Measurements from ENCODE around the gene NVL.
"Not testable (repeated sequence)": the region's sequence is repeated elsewhere in the genome, so short reads cannot be mapped to it uniquely, and the experiment has no call there.

The NVL gene

DNA sequence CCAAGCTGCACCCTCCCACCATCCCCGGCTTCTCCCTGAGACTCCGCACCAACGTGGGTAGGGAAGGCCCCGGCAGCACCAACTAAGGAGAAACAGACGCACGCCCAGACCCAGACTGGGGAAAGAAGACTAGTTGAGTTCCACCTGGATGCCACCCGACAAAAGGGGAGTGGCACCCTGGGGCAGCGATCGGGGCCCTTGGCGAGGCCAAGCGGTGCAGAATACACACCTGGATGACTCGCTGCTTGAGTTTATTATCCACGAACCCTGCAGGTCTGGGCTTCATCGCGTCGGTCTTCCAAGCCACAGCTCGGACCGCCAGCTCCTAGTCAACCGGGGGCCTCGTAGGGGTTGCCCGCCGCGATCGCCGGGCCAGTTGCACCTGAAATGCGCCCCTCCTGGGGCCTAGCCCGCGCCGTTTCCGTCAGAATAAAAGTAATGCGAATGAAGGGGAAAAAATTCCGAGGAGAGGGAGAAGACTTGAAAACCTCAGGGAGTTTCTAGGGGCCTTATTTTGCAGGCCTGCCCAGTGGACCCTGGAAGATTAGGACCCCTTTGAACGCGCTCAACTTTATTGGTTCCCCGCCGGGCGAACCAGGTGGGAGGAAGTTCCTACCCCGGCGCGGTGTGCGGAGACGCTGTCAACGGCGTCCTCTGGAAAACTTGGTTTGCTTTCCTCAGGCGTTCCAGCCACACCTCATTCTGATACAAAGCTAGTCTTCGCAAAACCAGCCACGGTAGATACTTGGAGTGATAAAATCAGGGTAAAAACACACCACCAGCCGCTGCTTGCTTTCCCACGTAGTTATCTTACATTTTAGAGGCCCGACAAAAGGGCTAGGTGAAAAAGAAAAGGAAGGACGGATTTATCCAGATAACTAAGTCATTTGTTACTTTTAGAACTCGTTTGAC, at the start of gene NVL:
TSS of gene NVL (minus strand) at position 331 of the 912 bp plus-strand sequence. CDS start at position 286, 45 bp downstream.
- in situ Hi-C loops (cut with MboI; ENCODE audit: low sequenced_read_pairs): no loop called here

DNA sequence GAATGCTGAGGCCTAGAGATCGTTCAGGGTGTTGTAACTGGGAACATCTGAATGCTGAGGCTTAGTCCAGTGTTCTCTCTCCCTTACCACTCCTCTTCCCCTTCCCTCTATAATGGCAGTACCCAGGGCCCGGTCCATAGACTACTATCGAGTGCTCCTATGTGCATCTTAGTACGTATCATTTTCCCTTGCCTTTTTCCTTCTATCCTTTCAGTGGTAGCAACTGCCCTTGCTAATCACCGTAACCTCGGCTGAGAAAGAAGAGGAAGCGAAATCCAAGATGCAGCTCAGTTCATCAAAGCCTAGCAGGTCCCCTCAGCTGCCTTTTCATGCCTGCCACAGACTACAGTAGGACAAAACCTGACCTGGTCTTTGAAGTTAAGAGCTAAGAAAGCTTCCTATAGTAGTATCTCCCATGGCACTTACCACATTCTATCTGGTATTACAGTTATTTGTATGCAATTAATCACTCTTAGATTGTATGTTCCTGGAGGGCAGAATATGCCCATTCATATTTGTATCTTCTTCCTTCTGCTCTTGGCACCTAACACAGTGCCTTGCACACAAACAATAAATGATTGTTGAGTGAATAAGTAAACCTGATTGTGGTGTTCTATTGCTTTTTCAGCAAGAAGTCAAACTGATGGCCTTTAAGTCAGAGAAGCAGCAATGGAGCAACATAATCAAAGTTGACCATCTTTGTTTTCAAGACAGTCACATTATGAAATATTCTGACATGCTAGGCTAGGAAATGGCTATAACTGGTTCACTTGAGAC, 49.1 kb upstream of the NVL start:
- in situ Hi-C loops (cut with MboI; ENCODE audit: low sequenced_read_pairs): no loop called here

DNA sequence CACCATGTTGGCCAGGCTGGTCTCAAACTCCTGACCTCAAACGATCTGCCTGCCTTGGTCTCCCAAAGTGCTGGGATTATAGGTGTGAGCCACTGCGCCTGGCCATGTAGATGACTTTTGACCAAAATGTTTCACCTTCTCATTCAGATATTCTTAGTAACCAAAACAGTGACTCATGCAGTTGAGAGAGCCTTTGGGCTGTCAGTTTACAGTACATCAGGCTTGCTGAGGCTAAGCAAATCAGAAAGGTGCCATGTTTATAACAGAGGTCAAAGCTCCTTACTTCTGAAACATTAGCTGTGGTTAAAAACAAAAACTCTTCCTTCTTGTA, 47.7 kb upstream of the NVL start:
- in situ Hi-C loops (cut with MboI; ENCODE audit: low sequenced_read_pairs): no loop called here

DNA sequence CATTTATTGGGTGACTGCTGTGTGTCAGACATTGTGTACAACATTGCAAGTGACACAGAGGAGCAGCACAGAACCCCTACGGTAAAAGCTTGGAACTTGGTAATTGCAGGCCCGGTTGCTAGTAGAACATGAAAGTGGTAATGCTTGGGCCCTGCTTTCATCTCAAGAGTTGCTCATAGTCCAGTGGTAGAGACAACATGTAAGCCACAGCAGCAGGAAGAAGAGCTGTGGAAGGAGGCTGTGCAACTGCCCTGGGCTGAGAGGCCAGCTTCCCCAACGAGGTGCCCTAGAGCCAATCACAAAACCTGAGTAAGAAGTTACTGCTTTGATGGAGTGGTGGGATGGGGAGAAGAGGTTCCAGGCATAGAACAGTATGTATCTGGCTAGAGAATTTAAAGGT, 45.1 kb upstream of the NVL start:
- in situ Hi-C loops (cut with MboI; ENCODE audit: low sequenced_read_pairs): no loop called here

DNA sequence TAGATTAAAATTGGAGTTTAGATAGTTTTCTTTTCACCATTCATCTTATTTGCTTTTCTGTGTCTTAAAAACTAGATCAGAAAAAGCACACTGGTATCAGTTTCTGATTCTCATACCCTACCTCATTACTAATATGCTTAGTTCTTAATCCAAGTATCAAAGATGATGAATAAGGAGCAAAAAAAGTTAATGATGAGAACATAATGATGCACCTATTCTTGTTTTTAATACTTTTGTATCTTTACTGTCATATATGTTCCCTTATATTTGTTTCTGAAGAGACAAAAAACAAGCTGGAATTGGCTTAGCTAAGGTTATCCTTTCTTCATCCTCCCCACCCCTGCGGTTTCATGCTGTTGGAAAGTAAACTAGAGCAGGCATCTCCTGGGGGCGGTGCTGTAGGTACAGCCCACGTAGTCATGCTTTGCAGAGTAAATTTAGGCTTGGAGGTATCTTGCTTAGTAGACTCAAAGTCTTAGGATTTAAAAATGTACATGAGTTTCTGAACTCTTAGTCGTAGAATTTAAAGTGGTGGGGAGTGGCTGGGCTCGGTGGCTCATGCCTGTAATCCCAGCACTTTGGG, 43.1 kb upstream of the NVL start:
- in situ Hi-C loops (cut with MboI; ENCODE audit: low sequenced_read_pairs): no loop called here

DNA sequence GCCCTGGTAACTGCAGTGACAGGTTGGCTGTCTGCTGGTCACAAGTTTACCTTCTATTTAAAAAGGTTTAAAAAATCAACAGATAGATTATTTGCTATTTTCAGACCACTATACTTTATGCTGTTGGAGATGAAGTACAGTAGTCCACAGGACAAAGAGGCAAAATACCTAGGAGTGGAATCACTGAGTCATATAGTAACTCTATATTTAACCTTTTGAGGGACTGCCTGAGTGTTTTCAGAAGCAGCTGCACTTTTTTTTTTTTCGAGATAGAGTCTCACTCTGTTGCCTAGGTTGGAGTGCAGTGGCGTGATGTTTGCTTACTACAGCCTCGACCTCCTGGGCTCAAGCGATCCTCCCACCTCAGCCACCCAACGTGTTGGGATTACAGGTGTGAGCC, 38.4 kb upstream of the NVL start:
- in situ Hi-C loops (cut with MboI; ENCODE audit: low sequenced_read_pairs): no loop called here

DNA sequence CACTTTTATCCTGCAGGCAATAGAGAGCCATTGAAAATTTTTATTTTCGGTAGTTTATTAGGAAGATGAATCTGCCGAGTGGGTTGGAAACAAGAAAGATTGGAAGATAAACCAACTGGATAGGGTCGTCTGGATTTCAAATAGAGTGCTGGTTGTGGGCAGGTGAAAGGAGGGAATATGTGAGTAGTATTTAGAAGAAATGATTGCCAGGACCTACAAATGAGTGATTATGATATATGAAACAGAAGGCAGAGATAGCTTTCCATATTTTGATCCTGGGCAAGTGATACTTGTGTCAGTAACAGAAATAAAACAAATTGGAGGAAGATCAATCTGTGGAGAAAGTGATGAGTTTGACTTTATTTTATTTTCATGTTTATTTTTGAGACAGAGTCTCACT, 29.2 kb upstream of the NVL start:
- in situ Hi-C loops (cut with MboI; ENCODE audit: low sequenced_read_pairs): no loop called here

DNA sequence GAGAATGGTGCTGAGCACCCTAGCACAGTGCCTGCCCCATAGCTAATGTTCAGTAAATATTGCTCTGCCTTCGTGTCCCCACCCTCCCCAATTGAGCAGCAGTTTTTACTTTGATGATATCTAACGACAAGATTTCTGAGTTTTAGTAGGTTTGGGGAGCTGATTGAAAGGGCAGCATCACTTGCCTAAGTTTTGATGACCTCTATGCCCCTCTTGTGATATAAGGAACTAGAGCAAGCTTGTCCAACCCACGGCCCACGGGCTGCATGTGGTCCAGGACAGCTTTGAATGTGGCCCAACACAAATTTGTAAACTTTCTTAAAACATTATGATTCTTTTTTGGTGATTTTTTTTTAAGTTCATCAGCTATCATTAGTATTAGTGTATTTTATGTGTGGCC, 28.3 kb upstream of the NVL start:
- in situ Hi-C loops (cut with MboI; ENCODE audit: low sequenced_read_pairs): no loop called here

DNA sequence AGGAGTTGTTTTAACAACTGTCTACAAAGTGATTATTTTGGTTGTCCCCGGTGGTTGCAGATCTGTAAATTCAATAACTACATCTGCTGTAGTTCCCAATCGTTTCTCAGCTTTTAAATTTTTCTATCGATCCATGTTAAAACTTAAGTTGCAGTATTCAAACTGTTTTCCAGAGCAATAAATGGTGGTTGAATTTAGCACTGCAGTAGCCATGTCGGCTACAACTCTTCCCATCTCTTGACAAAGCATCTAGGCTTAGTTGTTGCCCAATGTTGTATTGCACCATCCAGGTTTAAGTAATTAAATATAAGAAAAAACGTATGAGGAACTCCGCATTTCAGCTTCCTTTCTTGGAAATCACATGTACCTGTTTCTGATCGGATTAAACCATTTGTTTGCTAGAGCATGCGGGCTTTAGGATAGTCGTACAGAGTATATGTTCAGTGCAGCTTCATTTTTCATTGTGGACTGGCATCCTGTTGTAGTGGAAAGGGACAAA, 27.7 kb upstream of the NVL start:
- in situ Hi-C loops (cut with MboI; ENCODE audit: low sequenced_read_pairs): no loop called here

DNA sequence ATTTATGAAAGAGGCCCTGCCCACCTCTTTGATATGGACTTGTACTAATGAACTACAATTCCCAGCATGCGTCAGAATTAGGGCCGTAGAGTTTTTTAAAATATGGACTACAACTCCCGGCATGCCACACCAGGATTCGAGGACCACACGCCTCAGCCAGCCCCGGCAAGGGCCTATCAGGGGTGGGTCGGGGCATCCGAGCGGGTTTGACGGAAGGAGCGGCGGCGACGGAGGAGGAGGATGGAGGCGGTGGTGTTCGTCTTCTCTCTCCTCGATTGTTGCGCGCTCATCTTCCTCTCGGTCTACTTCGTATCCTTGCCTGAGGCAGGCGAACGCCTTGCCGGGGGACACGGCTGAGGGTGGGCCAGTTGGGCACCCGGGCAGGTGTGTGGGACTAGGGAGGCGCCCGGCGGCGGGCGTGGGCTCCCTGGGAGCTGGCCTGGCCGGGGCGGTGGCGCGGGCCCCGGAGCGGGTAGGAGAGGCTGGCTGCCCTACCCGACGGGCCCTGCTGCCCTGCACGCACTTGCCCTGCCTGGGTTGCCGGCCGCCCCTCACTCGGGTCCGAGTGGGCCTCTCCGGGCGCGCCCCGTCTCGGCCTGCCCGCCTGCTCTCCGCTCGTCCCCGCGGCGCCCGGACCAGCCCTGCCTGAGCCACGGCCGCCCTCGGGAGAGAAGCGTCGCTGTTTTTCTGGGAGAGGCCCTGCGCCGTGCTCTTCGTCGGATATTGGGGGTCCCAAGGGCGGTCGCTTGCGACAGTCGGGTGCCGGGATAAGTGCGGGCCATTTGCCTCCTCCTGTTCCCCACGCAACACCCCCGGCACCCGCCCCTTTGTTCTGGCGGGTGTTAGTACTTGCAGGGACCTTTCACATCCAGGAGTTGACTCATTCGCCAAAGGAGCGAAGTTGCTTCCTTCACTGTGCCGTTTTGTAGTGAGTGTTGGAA, 27.0 kb upstream of the NVL start, which contains the start of gene CNIH4:
TSS of gene CNIH4 (plus strand) at position 195 of the 941 bp plus-strand sequence. CDS start at position 241, 46 bp downstream.
- in situ Hi-C loops (cut with MboI; ENCODE audit: low sequenced_read_pairs): no loop called here

DNA sequence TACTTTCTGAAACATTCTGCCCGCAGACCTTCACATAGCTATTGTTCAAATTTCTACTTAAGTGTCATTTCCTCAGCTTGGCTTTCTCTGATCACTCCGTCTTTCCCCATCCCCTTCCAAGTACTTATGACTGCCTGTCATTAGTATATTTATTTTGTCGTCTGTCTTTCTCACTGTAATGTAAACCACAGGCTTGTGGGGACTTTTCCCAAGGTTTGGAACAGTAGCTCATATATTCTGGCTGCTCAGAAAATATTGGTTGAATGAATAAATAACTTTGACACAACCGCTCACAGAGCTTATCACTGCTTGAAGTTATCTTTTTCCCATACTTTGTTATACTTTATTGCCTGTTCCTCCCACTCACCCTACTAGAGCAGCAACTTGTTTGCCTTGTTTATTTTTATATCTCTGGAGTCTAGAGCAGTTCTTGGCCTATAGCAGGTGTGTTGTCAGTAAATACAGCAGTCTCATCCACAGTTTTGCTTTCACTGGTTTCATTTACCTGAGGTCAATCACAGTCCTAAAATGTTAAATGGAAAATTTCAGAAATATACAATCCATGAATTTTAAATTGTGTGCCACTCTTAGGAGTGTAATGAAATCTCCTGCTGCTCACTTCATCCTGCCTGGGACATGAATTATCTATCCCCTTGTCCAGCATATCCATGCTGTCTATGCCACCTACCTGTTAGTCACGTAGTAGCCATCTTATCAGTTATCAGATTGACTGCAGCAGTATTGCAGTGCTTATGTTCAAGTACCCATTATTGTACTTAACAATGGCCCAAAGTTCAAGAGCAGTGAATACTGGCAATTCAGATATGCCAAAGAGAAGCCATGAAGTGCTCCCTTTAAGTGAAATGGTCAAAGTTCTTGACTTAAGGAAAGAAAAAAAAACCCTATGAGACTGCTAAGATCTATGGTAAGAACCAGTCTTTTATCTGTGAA, 24.3 kb upstream of the NVL start:
- in situ Hi-C loops (cut with MboI; ENCODE audit: low sequenced_read_pairs): no loop called here

DNA sequence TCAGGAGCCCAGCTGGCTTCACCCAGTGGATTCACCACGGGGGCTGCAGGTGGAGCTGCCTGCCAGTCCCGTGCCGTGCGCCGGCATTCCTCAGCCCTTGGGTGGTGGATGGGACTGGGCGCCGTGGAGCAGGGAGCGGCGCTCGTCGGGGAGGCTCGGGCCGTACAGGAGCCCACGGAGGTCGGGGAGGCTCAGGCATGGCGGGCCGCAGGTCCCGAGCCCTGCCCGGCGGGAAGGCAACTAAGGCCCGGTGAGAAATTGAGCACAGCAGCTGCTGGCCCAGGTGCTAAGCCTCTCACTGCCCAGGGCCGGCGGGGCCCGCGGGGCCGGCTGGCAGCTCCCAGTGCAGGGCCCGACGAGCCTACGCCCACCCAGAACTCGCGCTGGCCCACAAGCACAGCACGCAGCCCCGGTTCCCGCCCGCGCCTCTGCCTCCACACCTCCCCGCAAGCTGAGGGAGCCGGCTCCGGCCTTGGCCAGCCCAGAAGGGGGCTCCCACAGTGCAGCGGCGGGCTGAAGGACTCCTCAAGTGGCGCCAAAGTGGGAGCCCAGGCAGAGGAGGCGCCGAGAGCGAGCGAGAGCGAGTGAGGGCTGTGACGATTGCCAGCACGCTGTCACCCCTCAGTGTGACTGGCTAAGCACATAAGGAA, 22.6 kb upstream of the NVL start:
- in situ Hi-C loops (cut with MboI; ENCODE audit: low sequenced_read_pairs): not testable (repeated sequence)

DNA sequence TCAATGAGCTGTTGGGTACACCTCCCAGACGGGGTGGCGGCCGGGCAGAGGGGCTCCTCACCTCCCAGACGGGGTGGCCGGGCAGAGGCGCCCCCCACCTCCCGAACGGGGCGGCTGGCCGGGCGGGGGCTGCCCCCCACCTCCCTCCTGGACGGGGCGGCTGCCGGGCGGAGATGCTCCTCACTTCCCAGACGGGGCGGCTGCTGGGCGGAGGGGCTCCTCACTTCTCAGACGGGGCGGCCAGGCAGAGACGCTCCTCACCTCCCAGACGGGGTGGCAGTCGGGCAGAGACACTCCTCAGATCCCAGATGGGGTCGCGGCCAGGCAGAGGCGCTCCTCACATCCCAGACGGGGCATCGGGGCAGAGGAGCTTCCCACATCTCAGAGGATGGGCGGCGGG, 19.7 kb upstream of the NVL start:
- in situ Hi-C loops (cut with MboI; ENCODE audit: low sequenced_read_pairs): not testable (repeated sequence)

DNA sequence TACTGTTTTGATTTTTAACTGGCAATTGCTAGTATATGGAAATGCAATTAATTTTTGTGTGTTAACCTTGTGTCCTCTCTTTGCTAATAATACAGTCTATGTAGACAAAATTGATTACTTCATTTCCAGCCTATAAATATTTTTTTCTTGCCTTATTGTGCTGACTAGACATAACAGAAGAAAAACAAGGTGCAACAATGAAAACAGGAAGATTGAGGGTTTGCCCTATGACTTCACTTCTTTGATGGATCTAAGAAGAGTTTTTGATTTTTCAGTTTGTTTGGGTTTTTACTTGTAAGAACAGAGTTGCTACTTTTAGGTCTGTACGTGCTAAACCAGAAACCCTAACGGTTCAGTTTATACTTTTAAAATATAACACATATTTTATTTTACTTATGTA, 18.2 kb upstream of the NVL start:
- in situ Hi-C loops (cut with MboI; ENCODE audit: low sequenced_read_pairs): no loop called here

DNA sequence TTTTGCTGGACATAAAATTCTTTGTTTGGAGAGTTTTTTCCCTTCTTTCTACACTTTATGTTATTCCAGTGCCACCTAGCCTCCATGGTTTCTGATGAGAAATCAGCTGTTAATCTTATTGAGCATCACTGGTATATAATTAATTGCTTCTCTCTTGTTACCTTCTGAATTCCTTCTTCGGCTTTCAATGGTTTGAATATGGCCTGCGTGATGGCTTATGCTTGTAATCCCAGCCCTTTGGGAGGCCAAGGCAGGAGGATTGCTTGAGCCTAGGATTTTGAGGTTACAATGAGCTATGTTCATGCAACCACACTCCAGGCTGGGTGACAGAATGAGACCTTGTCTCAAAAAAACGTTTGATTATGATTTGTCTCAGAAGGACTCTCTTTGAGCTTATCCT, 13.7 kb upstream of the NVL start:
- in situ Hi-C loops (cut with MboI; ENCODE audit: low sequenced_read_pairs): no loop called here

DNA sequence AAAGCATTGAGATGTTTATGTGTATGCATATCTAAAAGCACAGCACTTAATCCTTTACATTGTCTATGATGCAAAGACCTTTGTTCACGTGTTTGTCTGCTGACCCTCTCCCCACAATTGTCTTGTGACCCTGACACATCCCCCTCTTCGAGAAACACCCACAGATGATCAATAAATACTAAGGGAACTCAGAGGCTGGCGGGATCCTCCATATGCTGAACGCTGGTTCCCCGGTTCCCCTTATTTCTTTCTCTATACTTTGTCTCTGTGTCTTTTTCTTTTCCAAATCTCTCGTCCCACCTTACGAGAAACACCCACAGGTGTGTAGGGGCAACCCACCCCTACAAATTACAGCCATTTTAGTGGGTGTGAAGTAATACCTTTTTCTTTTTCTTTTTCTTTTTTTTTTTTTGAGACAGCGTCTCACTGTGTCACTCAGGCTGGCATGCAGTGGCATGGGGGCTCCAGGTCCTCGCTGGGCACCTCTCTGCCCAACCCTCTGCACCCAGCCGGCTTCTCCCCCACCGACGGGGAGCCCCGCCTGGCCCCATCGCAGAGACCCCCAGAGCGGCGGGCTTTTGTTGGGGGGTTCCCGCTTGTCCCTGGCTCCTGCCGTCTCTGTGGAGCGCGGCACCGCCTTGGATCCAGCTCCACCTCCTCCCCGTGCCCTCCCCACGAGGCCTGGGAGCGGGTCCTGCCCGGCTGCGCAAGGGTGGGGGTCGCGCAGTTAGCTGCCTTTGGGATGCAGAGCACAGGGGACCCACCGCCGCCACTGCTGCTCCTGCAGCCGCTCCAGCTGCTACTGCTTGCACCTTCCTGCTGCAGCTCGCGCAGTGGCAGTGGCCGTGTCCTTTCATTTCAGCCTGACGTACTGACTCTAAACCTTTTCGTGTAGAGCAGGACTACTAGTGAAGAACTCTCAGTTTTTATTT, 10.7 kb upstream of the NVL start:
- in situ Hi-C loops (cut with MboI; ENCODE audit: low sequenced_read_pairs): not testable (repeated sequence)

DNA sequence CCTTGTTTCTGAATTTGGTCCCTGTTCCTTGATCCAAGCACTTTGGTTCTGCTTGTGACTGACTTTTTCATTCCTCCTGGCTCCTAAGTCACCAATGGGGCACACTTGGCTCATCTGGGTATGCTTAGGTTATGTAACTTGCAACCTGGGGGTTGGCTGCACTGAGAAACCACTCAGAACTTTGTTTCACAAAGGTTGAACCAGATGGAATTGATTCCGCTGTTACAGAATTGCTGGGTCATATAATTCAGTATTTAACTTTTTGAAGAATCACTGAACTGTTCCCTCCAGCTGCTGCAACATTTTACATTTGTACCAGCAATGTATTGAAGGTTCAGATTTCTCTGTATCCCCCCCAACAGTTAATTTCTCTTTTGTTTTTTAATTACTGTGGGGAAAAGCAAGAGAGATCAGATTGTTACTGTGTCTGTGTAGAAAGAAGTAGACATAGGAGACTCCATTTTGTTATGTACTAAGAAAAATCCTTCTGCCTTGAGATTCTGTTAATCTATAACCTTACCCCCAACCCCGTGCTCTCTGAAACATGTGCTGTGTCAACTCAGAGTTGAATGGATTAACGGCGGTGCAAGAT, 9.6 kb upstream of the NVL start:
- in situ Hi-C loops (cut with MboI; ENCODE audit: low sequenced_read_pairs): no loop called here
